GM21515 (cell line): ENCODE results near the gene DYNLT1.

Experiments
- ATAC-seq: cut with Tn5 transposase; IDR thresholded peaks from one replicate; pipeline ENCODE4 v1.9.1; 2021; ENCODE audit not compliant: unreplicated experiment

The DYNLT1 gene

GRCh38 chr6:158604048-158604406 is 40.5 kb downstream of the DYNLT1 start:
- no peak for ATAC-seq

- no peak for ATAC-seq
These were observed 41.1 kb downstream of the DYNLT1 start for GRCh38 chr6:158603261-158604047.

GRCh38 chr6:158599635-158600034 is 44.9 kb downstream of the DYNLT1 start:
- no peak for ATAC-seq

GRCh38 chr6:158597565-158597964 is 47.0 kb downstream of the DYNLT1 start:
- ATAC-seq, result no peak

GRCh38 chr6:158596861-158597260 is 47.7 kb downstream of the DYNLT1 start:
- ATAC-seq, result no peak

- no peak for ATAC-seq
These were observed 49.3 kb downstream of the DYNLT1 start for GRCh38 chr6:158595223-158595622.

- ATAC-seq, result no peak
These were observed 50.9 kb downstream of the DYNLT1 start for GRCh38 chr6:158593670-158594069.

GRCh38 chr6:158591810-158592209 is 52.7 kb downstream of the DYNLT1 start:
- no peak for ATAC-seq

GRCh38 chr6:158591134-158591809 is 53.3 kb downstream of the DYNLT1 start:
- no peak for ATAC-seq

GRCh38 chr6:158589366-158589765 is 55.2 kb downstream of the DYNLT1 start:
- ATAC-seq, result no peak

- no peak for ATAC-seq
These were observed 57.9 kb downstream of the DYNLT1 start for GRCh38 chr6:158586652-158587051.
